Measurements from ENCODE around the gene NPLOC4. TPM values are rescaled to one million over a fixed set of nuclear protein-coding genes. Genes with fewer than 3 reads are reported as not detected.

NPLOC4 gene
- polyA plus RNA-seq, 4 donors, result 45.0 to 70.0 (median 57.1) TPM

DNA sequence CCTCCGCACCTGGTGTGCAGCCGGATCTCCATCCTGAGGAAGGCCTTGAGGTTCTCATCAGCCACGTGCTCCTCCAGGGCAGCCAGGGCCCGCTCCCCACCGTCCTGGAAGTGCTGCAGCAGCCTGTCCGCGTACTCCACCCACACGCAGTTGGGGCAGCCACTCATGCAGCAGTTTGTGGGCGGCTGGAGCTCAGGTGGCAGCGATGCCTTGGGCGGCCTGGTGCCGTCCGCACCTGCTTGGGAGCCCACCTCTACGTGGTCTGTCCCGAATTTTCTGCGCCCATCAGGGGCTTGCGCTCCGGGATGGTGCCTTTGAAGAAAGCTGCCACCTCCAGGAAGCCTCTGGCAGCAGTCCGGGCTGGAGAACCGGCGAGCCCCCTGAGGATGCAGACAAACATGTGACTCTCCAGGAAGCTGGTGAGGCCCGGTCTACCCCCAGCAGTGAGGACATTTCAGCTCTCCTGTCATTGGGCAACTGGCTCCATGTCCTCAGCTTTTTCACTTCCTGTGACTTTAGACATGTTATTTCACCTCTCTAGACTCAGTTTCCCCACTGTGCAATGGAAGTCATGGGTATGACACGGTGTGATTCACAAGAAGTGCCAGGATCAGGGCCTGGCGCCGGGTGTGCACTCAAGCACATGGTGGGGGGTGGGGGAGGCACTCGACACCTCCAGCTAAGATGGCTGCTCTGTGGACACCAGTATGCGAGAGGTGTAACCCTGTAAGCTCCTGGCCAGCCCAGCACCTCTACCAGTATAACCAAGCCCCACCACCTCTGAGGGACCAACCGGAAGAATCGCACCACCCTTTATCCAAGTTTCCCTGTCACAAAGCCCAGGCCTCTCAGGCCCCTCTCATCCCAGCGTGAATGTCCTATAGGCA is 28.5 kb upstream of the NPLOC4 start:
- DNase-seq (ENCODE audit: low read depth in 4 of 4, low spot score in 3 of 4), result no peak

DNA sequence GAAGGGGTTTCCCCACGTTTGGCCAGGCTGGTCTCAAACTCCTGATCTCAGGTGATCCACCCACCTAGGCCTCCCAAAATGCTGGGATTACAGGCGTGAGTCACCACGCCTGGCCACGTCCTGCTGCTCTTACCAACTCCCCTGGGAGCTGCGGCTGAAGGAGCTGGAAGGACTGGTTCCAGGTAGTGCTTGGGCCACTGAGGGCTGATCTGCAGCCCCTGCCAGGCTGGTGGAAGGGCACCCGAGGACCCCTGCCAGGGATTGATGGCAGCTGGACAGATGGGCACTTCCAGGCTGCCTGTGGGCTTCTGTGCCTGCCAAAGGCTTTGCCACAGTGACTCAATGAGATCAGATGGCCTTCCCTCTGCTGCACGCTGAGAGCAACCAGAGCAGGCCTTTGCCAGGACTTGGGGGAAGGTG is 27.1 kb upstream of the NPLOC4 start:
- no peak for DNase-seq (ENCODE audit: low read depth in 4 of 4, low spot score in 3 of 4)

DNA sequence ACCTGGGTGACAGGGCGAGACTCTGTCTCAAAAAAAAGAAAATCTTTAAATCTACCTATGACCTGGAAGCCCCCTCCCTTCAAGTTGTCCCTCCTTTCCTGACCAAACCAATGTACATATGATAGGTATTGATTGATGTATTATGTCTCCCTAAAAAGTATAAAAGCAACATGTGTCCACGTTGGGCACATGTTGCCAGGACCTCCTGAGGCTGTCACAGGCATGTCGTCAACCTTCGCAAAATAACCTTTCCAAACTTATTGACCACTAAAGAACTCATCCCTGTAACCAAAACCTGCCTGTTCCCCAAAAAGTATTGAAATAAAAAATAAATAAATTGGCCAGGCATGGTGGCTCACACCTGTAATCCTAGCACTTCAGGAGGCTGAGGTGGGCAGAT is 25.1 kb upstream of the NPLOC4 start:
- no peak for DNase-seq (ENCODE audit: low read depth in 4 of 4, low spot score in 3 of 4)

DNA sequence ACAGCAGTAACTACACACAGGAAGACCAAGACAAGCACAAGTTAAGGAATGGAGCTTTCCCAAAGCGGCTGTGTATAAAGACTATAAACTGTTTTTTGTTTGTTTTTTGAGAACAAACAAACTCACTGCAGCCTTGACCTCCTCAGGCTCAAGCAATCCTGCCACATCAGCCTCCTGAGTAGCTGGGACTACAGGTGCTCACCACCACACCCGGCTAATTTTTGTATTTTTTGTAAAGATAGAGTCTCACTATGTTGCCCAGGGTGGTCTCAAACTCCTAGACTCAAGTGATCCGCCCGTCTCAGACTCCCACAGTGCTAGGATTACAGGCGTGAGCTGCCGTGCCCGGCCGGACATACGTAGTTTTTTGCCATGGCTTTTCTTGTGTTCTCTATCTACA is 23.5 kb upstream of the NPLOC4 start:
- no peak for DNase-seq (ENCODE audit: low read depth in 4 of 4, low spot score in 3 of 4)

DNA sequence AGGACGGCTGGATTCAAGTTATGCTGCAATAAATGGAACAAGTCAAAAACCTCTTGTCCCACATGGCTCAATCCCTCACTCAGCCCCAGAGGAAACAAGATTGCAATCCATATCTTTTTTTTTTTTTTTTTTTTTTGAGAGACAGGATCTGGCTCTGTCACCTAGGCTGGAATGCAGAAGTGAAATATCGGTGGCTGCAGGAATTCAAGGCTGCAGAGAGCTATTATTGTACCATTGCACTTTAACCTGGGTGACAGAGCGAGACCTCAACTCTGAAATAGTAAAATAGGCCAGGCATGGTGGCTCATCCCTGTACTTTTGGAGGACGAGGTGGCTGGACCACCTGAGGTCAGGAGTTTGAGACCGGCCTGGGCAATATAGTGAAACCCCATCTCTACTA is 22.1 kb upstream of the NPLOC4 start:
- no peak for DNase-seq (ENCODE audit: low read depth in 4 of 4, low spot score in 3 of 4)

DNA sequence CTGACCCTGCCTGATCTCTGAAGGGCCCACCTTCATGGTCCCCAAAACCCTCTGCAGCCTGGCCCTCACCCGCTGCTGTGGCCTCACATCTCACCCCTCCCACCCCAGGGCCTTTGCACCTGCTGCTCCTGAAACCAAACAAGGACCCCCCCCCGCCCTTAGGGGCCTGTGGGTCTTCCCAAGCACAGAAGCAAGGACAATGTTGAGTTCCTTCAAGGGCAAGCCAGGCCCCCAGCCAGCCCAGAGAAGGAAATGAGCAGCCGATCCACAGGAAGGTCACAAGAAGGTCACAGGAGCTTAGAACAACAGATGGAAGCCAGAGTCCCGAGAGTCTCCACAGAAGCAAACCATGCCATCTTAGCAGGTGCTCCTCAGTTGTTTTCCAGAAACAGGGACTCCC is 19.9 kb upstream of the NPLOC4 start:
- DNase-seq (ENCODE audit: low read depth in 4 of 4, low spot score in 3 of 4), result no peak

DNA sequence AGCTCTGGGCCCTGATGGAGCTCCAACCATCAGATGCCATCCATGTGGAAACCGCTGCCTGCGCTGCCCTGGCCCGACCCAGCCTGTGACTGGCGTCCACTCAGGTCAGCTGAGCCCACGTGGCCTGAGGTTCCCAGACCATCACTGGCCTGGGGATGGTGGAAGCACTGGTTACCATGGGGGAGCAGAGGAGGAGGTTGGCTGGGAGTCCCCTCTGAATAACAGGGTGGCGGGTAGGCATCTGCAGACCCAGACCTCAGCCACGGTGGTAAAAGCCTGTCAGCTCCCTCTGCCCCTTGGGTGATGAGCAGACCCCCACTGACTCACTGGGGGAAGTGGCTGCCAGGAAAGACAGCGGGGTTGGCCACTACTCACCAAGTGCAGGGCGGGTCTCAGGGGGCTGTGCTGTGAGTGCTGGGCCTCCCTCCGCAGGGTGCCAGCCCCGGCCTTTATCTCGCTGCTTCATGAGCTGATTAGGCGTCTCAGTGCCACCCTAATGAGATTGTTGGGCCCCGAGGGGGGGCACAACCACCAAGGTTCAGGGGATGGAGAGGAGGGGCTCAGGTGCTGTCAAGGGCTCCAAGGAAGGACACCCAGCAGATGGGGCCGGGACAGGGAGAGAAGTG is 19.3 kb upstream of the NPLOC4 start, which contains the start of gene PDE6G:
TSS of gene PDE6G (minus strand) at position 425 of the 626 bp plus-strand sequence. CDS start 3,237 bp downstream, outside the sequence.
- DNase-seq (ENCODE audit: low read depth in 4 of 4, low spot score in 3 of 4), result no peak

DNA sequence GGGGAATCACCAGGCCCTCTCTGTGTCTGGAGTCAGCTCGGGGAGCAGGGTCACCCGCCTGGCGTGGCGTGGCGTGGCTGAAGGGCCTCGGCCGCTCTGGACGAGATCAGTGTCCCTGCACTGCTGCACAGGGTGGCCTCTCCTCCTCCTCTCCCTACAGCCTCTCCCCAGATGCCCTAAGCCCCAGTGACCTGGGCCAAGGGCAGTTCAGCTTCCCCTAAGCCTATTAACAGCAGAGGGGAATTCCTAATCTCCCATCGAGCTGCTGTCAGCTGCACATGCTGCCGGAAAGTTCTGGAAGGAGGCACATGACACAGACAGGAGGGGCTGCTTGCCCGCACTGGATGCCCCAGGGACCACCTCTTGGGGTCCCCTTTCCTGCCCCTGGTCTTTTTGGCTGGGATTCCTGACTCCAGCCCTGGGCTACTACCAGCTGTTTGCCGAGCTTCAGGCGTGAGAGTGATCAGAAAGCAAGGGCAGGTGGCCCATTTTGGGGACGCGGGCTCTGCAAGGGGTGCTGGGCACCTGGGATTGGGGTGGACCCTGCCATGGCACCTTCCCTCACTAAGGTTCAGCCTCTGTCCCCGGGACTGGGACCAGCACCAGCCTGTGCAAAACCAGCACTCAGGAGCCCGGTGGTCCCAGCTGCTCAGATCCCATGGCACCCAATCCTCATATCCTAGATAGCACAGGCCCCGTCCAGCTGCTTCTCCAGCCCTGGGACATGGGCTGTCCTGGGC is 18.6 kb upstream of the NPLOC4 start:
- DNase-seq (ENCODE audit: low read depth in 4 of 4, low spot score in 3 of 4), result no peak

DNA sequence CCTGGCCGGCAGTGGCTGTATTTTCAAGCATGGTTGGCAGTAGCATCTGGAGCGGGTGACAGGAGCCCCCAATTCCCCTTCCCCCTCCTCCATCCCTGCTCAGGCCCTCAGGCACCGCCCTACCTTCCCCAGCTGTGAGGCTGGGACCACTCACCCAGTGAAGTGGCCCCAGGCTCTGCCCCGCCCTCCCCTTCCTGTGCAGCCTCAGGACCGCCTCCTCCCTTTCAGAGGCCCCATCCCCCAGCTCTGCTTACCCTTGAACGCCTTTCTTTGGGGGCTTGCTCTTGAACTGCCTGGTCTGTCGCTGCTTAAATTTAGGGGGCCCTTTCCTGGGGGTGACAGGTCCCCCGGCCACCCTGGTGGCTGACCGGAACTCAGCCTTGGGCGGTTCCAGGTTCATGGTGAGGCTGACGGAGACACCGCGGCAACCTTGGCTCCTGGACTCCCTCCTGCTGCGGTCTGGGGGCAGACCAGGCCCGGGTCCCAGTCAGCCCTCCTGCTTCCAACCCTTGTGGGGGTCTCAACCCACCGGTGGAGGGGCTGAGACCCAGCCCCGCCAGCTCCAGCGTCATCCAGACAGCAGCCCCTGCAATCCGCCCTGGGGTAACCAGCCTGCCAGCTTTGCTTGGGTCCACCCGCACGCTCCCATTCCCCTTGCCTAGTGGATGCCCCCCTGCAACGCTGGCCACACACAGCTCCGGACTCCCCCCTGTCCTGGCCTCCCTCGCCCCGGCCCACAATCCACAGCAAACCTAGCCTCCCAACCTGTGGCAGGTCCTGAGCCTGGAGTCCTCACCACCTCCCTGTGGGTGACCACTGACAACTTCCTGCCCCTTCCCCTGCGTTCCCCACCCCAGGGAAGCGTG is 16.2 kb upstream of the NPLOC4 start:
- peak in 1 of 4 donors; percentile 30 for DNase-seq (ENCODE audit: low read depth in 4 of 4, low spot score in 3 of 4)

DNA sequence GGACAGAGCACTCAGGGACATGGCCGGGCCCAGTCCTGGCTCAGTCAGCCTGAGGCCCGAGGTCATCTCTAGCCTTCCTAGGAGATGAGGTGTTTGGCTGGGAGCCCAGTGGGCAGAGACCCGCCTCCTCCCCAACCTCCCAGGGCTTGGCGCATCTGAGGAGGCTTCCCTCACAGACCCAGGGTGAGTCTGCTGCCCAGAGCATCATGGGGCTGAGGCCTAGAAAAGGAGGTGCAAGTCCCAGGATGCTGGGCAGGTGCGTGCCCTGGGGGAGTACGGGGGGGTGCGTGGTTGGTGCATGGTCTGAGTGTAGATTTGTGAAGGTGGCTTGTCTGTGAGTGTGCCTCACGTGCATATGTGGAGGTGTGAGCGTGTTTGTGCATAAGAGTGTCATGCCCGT is 14.8 kb upstream of the NPLOC4 start:
- no peak for DNase-seq (ENCODE audit: low read depth in 4 of 4, low spot score in 3 of 4)

DNA sequence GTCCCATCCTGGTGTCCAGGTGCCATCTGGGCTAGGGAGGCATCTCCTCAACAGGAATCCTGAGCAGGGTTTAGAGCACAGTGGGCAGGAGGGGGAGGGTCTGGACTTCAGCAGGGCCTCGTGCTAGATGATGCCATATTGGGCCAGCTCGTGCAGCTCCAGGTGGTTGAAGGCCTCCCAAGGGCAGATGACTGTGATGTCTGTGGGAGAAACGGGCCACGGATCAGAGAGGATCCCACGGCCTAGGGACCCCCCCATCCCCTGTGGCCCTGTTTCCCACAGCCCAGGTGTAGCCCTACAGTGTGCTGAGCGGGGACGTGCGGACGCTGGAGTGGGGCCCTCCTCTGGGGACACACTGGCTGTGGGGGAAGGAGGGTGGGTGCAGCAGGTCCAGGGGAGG is 14.0 kb upstream of the NPLOC4 start:
- DNase-seq (ENCODE audit: low read depth in 4 of 4, low spot score in 3 of 4), result no peak

DNA sequence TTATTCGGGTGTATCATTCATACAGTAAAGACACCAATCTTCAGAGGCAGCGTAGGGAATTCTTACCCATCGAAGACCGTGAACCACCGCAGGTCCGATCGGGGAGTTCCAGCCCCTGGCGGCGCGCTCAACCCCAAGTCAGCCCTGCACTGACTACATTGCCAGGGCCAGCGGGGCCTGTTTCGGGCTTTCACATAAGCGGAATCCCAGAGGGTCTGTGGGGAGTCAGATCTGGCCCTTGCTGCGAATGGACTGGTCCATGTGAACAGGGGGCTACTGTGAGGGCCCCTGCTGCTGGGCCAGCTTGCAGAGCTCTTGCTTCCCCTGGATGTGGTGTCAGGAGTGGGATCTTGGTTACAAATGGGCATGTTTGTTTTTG is 11.8 kb upstream of the NPLOC4 start:
- no peak for DNase-seq (ENCODE audit: low read depth in 4 of 4, low spot score in 3 of 4)

DNA sequence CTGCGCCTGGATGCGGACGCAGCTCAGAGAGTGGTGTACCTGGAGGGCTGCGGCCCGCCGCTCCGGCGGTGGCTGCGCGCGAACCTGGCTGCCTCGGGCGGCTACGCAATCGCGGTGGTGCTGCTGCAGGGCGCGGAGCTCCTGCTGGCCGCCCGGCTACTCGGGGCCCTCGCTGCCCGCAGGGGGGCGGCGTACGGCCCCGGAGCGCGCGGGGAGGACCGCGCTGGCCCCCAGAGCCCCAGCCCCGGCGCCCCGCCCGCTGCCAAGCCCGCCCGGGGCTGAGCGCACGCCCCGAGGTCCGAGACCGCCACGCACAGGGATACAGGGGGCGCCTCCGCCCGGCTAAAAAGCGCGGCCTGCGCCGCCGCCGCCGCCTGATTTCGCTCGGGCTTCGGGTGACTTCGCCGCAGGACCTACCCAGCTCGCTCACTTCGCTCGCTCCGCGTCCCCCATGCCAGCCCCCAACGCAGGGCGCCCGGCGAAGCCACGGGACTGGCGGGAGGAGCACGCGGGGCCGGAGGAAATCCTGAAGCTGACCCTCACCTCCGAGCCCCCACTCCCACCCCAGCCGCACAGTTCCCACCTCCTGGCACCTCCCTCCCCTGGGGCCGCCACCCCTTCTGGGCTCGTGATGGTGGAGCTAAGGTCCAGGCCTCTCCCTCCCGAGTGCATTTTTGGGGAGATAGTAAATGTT is 11.2 kb upstream of the NPLOC4 start:
- DNase-seq (ENCODE audit: low read depth in 4 of 4, low spot score in 3 of 4), result no peak

DNA sequence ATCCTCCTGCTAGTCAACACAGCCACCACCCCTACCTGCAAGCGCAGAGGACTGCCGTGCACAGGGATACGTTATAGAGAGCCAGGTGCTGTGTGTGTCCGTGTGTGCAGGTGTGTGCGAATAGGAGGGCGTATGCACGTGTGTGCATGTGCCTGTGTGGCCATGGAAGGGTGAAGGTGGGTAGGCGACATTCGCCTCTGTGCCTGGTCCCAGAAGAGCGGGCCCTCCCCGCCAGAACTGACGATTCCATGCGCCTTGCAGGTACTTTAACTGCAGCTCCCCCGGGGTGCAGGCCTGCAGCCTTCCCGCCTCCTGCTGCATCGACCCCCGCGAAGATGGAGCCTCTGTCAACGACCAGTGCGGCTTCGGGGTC is 10.7 kb upstream of the NPLOC4 start:
- no peak for DNase-seq (ENCODE audit: low read depth in 4 of 4, low spot score in 3 of 4)

DNA sequence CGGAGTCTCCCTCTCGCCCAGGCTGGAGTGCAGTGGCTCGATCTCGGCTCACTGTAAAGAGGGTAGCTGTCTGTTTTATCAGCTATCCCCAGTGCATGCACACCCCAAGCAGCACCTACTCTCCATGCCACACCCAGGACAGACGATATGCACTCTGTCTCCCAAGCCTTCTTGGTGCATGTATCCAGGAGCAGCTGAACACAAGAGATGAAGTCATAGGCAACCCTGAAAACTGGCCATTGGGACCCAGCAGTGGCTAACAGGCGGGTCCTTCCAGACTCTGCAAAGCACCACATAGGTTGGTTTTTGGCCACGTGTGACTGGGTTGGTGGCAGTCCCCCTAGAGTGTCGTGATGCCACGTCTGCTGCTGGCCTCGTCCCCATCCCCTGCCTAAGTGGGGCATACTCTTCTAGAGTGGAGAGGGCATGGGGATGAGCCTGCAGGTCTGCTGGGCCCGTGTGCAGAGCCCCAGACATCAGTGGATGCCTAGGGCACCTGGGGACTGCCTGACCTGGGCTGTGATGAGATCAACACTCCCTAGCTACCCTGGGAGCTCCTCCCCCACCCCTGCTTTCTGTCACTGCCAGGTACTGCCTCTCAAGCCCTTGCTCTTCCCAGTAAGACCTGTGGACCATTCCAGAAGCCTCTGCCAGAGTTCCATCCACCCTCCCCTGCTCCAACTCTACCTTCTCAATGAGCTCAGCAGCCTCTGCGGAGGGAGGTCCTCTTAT is 10.1 kb upstream of the NPLOC4 start:
- DNase-seq (ENCODE audit: low read depth in 4 of 4, low spot score in 3 of 4), result no peak

DNA sequence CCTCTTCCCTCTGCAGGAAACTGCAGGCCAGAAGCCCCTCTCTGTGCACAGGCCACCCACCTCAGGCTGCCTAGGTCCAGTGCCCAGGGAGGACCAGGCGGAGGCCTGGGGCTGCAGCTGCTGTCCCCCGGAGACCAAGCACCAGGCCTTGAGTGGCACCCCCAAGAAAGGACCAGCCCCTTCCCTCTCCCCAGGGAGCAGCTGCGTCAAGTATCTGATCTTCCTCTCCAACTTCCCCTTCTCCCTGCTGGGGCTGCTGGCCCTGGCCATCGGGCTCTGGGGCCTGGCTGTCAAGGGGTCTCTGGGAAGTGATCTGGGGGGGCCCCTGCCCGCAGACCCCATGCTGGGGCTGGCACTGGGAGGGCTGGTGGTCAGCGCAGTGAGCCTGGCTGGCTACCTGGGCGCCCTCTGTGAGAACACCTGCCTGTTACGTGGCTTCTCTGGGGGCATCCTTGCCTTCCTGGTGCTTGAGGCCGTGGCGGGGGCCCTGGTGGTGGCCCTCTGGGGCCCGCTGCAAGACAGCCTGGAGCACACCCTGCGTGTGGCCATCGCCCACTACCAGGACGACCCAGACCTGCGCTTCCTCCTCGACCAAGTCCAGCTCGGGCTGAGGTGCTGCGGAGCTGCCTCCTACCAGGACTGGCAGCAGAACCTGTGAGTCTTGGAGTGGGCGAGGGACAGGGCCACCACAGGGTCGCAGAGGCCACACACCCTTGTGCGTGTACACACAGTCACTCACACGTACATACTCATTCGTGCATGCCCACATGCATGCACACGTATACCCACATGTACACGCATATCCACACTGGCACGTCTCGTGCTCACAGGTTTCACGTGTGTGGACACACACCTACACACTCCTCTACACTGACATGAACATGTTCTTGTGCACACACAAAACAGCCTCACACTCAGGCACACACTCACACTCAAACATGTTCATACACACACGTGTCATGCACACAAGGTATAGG is 8.4 kb upstream of the NPLOC4 start:
- no peak for DNase-seq (ENCODE audit: low read depth in 4 of 4, low spot score in 3 of 4)

DNA sequence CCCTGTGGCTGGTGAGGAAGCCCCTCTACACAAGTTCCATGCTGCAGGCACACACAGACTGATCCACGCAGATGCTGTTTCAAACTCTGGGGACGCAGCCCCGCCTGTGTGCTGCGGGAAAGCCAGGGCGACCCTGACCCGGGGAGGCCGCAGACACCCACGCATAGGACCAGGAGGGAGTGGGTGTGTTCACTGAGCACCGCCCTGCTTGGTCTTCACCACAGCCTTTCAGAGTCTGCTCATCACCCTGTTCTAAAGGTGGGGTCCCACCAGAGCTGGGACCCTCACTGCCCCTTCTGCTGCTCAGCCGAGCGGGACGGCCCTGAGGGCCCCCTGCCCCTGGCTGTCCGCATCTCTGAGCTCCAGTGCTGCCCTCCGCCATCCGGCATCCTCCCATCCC is 7.6 kb upstream of the NPLOC4 start:
- no peak for DNase-seq (ENCODE audit: low read depth in 4 of 4, low spot score in 3 of 4)

DNA sequence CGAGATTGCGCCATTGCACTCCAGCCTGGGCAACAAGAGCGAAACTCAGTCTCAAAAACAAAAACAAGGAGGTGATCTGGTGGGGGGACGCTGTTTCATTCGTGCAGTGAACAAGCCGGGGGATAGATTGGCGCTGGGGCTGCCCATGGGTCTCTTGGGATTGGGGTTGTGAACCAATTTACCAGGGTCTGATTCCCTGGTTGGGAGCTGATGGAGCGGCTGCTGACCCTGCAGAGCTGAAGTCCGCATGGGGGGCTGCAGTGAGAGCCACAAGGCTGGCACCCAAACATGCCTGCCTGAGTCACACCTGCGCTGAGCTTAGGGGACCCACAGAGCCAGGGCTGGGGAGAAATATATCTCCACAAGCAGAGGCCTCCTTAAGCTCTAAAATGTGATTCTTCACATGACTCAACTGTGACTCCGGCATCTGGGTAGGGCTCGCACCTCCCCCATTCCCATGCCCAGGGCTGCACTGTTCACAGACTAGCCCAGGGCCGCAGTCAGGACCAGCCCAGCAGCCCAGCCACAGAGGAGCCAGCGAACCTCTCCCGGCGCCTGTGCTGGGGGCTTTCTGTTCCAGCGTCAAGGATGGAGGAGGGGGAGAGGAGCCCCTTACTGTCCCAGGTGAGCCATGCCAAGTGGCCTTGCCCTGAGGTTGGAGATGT is 5.0 kb upstream of the NPLOC4 start:
- DNase-seq (ENCODE audit: low read depth in 4 of 4, low spot score in 3 of 4), result no peak
